NCI-H82 treated with DMSO at 0.1 percent for 48 hours (cell line): ENCODE results near the gene FHL2.

ENCODE experiments used
- DNase-seq: peaks from one replicate; lab custom pipeline; 2025; ENCODE audit not compliant: unreplicated experiment; lab: John Stamatoyannopoulos, UW

Gene FHL2

DNA sequence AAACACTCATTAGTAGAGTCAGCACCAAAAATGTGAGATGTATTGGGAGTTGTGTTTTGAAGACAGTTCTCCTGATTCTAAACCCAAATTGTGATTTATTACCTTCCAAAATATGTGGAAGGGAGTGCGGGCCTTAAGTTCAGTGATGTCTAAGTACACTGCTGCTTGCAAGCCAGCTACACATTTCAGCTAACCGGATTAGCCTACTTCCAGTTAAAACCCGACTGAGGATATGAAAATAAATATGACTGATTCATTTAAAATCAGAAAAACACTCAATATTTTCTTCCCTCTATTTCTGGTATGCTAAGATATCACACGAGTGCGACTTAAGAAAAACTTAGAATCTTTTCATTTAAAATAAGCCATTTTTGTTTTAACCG lies 907 bp downstream of the FHL2 start:
- peak; percentile 8 for DNase-seq

DNA sequence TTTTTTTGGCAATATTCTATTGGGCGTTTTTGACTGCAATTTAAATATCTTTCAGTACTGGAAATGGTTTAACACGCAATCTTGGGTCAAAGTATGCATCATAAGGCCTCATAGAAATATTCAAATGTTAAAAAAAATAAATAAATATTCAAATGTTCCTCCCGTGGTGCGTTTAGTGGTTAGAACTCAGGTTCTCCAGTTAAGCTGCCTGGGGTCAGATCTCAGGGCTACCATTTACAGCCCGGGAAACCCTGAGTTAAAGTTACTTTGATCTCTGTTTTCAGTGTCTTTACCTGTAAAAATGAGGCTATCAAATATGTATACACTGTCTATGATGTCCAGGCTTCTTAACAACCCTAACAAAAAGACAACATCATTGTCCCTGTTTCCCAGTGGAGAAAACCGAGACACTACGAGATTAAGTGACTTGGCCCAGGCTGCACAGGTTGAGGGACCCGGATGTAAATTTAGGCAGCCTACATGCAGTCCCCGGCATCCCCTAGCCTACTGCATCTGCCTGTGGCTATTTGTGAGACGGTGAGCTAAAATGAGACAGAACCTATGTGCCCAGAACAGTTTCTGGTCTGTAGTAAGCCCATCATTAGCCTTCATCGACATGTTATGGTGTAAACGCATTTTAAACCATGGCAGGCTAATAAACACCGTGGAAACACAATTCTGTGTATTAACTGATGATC lies 1.7 kb downstream of the FHL2 start:
- DNase-seq: no peak

GRCh38 chr2:105396254-105397024 lies 2.4 kb downstream of the FHL2 start:
- no peak for DNase-seq

DNA sequence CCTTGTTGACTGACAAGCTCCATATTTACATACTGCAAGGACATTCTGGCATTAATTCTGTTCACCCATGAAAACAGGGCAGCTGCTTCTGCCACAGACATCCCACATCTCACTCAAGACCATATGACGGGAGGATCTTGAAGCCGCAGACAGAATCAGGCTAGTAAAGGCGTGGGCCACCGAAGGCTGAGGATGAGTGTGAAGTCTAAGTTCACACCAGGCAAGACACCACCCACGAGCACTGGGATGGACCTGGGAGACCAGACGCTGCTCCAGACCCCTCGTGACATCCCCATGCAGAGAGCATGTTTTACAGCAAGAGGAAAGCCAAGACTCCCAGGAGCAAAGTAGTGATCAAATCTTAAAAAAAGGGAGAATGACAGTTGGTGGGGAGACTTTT lies 3.2 kb downstream of the FHL2 start:
- DNase-seq: no peak

DNA sequence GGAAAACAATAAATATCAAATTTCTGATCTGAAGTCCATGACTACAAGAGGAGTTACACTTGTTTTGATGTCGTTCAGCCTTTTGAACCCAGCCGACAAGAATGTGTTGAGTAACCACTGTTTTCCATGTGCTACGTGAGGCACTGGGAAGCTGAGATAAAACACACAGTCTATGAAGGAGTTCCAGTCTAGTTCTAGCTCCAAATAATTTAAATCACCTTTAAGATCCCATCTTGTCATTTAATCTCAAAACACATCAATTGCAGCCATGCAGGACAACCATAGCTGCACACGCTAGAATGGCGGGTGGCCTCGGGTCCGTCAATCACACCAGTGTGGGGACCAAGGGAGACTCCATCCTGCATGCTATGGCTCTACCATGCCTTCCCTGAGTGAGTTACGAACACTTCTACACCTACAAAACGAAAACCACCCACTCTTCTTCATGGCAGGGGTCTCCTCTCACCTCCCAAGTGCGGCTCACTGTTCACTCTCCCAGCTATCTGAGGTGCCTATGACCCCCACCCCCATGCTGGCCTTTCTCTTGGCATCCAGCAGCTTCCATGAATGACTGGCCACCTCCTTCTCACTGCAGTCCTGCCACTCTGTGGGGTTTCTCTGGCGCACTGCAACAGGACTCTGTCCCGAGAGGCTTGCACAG lies 3.8 kb downstream of the FHL2 start:
- no peak for DNase-seq

GRCh38 chr2:105393373-105394055 lies 5.3 kb downstream of the FHL2 start:
- no peak for DNase-seq

DNA sequence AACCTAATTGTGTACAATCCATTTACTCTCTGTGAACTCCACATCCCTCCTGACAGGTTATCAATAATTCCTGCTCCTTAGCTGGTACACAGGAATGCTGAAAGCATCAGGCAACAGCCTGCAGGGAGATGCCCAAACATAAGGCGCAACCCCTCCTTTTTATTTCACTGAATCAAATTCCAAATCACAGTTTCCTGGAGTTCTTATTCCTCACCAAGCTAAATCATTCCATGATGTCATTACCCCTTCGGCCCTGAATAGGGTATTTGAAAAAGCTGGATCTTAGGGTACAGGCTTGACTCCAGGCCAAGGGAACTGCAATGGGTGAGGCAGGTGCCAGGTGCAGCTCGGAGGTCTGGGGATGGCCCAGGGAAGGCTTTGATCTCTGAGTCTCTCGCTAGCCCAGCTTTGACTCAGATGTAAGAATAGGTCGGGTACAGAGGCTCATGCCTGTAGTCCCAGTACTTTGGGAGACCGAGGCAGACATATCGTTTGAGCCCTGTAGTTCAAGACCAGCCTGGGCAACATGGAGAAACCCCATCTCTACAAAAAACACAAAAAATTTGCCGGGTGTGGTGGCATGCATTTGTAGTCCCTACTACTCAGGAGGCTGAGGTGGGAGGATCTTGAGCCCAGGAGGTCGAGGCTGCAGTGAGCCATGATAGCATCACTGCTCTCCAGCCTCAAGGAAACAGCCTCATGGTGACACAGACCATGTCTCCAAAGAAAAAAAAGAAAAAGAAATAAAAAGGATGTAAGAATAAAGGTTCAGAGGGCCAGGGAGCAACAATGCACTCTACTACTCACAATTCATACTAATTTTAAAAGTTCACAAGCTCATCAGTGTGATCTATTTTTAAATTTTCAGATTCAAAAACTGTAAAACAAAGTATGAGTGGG lies 6.8 kb downstream of the FHL2 start:
- no peak for DNase-seq

DNA sequence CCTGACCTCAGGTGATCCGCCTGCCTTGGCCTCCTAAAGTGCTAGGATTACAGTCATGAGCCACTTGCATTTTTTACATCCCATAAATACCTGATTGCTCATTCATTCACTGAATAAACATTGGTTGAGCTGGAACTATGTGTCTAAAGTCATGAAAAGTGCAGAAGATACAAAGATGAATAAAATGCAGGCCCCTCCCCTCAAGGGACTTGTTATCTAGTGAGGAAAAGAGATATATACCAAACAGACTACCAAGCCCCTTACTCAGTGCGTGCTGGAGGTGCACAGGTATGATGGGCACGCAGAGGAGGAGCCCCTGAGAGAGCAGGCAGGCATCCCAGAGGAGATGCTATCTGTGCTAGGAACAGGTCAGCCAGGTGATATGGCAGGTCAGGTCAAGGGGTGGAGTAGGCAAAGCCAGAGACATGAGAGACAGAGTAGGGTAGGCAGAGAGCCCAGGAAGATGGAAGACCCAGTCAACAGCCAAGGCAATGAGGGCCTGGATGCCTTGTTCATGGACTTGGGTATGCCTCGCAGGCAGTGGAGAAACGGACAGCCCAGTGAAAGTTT lies 7.7 kb downstream of the FHL2 start:
- no peak for DNase-seq

DNA sequence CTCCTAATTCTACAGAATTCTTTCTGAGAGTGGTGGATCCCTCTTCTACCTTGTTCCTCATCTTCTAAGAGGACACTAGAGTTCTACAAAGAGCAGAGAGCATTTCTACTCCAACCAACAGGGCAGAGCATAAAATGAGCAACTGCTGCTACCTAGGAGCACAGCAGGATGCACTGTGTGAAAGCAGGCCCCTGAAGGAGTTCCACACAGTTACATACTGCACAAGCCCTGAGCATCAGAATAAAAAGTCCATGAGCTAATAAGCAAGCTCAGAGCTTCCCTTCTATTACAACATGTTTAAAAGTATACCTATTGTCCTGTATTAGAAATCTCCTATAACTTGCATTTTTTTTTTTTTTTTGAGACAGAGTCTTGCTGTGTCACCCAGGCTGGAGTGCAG lies 8.4 kb downstream of the FHL2 start:
- no peak for DNase-seq

- no peak for DNase-seq
Observed at GRCh38 chr2:105388971-105389381, 9.9 kb downstream of the FHL2 start.

DNA sequence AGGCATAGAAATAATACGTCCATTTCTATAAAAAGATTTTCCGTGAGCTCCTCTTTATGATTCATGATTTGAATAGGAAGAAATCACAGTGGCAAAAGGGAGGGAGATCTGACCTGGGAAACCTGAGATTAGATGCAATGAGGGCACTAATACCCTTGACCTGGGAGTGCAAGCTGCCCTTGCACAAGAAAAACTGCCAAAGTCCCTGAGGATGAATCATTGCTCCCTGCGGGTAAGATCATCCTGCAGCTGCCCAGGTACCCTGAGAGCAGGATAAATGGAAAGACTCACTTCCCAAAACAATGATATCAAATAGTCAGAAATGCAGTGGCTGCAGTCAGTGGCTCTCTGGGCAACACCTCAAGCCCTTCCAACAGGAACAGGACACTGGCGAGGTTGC lies 11.6 kb downstream of the FHL2 start:
- DNase-seq: no peak

DNA sequence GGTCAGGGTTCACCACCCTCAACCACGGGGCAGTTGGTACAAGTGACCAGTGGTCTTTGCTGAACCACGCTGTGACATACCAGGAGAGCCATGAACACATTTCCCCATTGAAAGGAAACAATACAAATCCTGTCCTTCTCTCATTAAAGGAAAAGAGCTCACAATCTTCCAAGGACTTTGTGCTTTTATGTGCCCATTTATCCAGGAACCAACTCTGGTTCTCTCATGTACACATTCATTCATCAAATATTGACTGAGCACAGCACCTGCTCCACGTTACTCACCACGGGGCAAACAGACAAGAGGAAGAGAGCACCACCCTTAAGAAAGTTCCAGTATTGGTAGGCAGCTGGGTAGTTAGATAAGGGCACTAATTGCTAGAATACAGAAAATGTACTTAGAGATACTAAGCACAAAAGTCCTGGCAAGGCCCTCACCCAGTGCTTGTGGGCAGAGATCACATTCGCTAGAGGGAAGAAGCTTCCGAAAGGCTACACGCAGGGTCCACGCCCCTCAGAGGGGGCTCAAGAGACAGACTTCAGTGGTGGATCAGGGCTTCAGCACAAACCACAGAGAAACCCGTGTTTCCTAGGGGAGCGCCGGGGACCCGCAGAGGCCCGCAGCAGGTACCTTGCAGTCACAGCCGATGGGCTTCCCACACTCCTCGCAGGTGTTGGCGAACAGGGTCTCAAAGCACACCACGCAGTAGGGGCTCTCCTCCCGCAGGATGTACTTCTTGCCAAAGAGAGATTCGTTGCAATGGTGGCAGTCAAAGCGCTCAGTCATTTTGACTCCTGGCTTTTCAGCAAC lies 12.9 kb downstream of the FHL2 start:
- DNase-seq: no peak

- DNase-seq: no peak
Observed at GRCh38 chr2:105384861-105385260, 14.0 kb downstream of the FHL2 start.

DNA sequence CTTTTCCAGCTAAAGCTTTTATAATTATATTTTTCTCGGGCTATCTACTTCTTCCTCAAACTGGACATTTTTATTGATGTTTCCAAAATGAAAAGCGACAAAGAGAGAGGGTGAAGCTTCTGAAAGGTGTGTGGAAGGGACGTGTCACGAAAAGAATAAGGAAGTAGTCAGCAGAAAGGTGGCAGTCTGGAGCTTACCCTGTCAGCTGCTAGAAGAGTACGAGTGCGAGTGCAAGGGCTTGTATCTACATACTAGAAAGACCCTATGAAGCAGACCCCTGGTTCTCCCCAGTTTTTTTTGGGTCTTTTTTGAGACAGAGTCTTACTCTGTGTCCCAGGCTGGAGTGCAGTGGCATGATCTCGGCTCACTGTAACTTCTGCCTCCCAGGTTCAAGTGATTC lies 14.6 kb downstream of the FHL2 start:
- no peak for DNase-seq

GRCh38 chr2:105383432-105384166 lies 15.3 kb downstream of the FHL2 start:
- DNase-seq: no peak

- DNase-seq: no peak
Observed at GRCh38 chr2:105382177-105382576, 16.7 kb downstream of the FHL2 start.

DNA sequence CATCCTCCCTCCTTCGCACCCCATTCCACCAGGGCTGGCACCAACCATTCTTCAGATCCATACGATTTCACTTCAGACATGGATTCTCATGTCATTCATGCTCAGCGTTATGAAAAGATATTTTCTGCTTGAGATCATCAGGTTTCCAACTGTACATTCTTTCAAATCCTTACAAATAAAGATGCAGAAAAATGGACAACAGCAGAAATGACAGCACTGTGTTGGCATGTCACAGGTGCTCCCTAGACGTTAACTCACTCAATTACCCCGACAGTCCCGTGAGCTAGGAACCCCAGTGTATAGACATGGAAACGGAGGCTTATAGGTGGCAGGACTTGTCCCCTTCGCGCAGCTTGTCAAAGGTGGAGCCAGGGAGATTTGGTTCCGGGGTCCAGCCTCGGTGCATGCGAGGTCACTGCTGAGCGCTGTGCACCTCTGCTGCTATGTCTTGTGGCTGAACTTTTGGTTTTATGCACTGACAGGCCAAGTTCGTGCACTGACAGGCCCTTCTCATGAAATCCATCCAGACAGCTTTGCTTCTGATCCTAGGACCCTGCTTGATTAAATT lies 17.7 kb downstream of the FHL2 start:
- no peak for DNase-seq

DNA sequence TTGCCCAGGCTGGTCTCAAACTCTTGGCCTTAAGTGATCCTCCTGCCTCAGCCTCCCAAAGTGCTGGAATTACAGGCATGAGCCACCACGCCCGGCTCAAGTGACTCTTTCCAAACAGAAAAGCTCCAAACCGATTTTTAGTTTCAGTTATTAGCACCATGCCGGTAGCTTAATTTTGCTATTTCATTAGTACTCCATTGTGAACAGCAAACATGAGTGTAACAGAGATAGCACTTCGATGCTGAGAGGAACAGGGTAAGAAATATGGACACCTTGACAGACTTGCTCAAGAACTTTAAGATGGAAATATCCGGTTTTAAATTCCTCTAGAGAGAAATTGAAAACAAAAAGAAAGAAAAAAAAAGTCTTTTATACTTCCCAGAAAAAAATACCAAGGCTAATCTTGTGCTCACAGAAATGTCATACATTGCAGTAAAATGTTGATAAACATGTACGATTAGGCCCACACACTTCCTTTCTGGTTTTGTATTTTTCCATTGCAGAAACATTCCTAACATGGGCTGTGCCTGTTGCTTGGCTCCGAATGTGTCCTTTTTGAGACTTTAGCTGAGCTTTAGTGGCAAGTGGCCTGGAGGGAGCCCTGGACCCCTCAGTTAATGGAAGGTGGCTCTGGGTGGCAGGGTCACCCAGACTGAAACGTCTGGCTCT lies 18.3 kb downstream of the FHL2 start:
- no peak for DNase-seq
